H1 (cell line): ENCODE results near the gene RAB35. TPM values are rescaled to one million over a fixed set of nuclear protein-coding genes. Genes with fewer than 3 reads are reported as not detected.

Experiments used
- ASH2L ChIP-seq: fragments of 200-600, 300-600 bp; sonication (generic); IDR thresholded peaks from one replicate; pipeline ENCODE4 v1.7.1; 2017; ENCODE audit warnings: low read length
- ATF3 ChIP-seq: IDR thresholded peaks from 2 replicates; pipeline ENCODE4 v1.6.1; 2011; ENCODE audit warnings: low read depth, mild to moderate bottlenecking, low read length; ENCODE audit not compliant: insufficient read depth
- CHD7 ChIP-seq: fragments of 300-600 bp; sonication (generic); IDR thresholded peaks from 2 replicates; pipeline ENCODE4 v1.7.1; 2012; ENCODE audit warnings: low read length, moderate library complexity, mild to moderate bottlenecking, inconsistent platforms; ENCODE audit not compliant: insufficient replicate concordance
- JUND ChIP-seq: IDR thresholded peaks from 2 replicates; pipeline ENCODE4 v1.6.1; 2011; ENCODE audit warnings: mild to moderate bottlenecking, improper control_type of control experiment, low read length
- PHF8 ChIP-seq: fragments of 200-600 bp; sonication (generic); conservative IDR thresholded peaks from 2 replicates; pipeline ENCODE4 v1.7.1; 2012; ENCODE audit warnings: low read depth, mild to moderate bottlenecking, inconsistent platforms, low read length, moderate library complexity
- RAD21 ChIP-seq, 2 experiments: IDR thresholded peaks in 1 of 2; conservative IDR thresholded peaks in 1 of 2; 2 replicates each; pipeline ENCODE4 v1.6.1; 2011; ENCODE audit warnings: low read depth in 2 of 2, low read length in 2 of 2, improper control_type of control experiment in 1 of 2, inconsistent platforms in 1 of 2, mild to moderate bottlenecking in 1 of 2, moderate library complexity in 1 of 2
- SAP30 ChIP-seq: fragments of 300-600 bp; sonication (generic); IDR thresholded peaks from 2 replicates; pipeline ENCODE4 v1.7.1; 2012; ENCODE audit warnings: low read length, moderate library complexity, mild to moderate bottlenecking, inconsistent platforms; ENCODE audit not compliant: insufficient read depth, insufficient replicate concordance
- SP4 ChIP-seq: IDR thresholded peaks from 2 replicates; pipeline ENCODE4 v1.6.1; 2012; ENCODE audit warnings: low read length, inconsistent platforms
- polyA plus RNA-seq, 7 experiments: library from polyadenylated mRNA; depleted of rRNA in 3 of 7; stranded (reverse) in 5 of 7; unstranded in 2 of 7; fragments of >200 nt in 5 of 7; fragments of 200-250 nt in 2 of 7; gene quantifications; 1 replicate in 5 of 7; 2 replicates in 1 of 7; 4 replicates in 1 of 7; pipeline versions ENCODE4 v1.2.1 to v1.2.3, GENCODE V29; 2011 to 2013; ENCODE audit warnings: missing spikeins in 2 of 7, mixed read lengths in 2 of 7
- total RNA-seq: library from RNA; stranded (reverse); fragmentation: NEBNext Ultra II Directional; extraction: Animal tissue kit (Norgen Biotek cat#: 25700); gene quantifications from 2 replicates; pipeline ENCODE4 v1.2.1, GENCODE V29; 2021

The RAB35 gene
- total and polyA plus RNA-seq, 2 of the 8 experiments (the other 6 are each of a cell fraction or from before 2014, with no cell fraction given), result 33.4 to 39.0 TPM

- no peak for TF ChIP-seq PHF8
- TF ChIP-seq RAD21 (IDR thresholded peaks at IDR 0.05 in 1 of 2, conservative IDR thresholded peaks at IDR 0.05 in 1 of 2; ENCODE audit: low read depth in 2 of 2, low read length in 2 of 2), result no peak
- no peak for TF ChIP-seq CHD7
- no peak for TF ChIP-seq ATF3
- no peak for TF ChIP-seq JUND
- no peak for TF ChIP-seq SAP30
- no peak for TF ChIP-seq ASH2L
- no peak for TF ChIP-seq SP4
These were observed 49.3 kb downstream of the RAB35 start (continued) for GRCh38 chr12:120067084-120067869.
